HG03575 (cell line): ENCODE measurements around the gene C16orf96.

ENCODE experiments used
- ATAC-seq: cut with Tn5 transposase; IDR thresholded peaks from one replicate; pipeline ENCODE4 v1.9.1; 2021; ENCODE audit not compliant: unreplicated experiment, insufficient number of reproducible peaks, low FRiP score; ENCODE audit errors: extremely low read depth

C16orf96 gene

GRCh38 chr16:4631444-4631843 lies 75.3 kb downstream of the C16orf96 start:
- ATAC-seq: no peak

GRCh38 chr16:4633910-4634635 lies 77.9 kb downstream of the C16orf96 start:
- no peak for ATAC-seq

GRCh38 chr16:4634768-4635167 lies 78.6 kb downstream of the C16orf96 start:
- no peak for ATAC-seq

GRCh38 chr16:4636196-4636595 lies 80.1 kb downstream of the C16orf96 start:
- ATAC-seq: no peak

GRCh38 chr16:4637501-4638166 lies 81.5 kb downstream of the C16orf96 start:
- ATAC-seq: no peak

GRCh38 chr16:4639899-4640509 lies 83.9 kb downstream of the C16orf96 start:
- ATAC-seq: no peak

DNA sequence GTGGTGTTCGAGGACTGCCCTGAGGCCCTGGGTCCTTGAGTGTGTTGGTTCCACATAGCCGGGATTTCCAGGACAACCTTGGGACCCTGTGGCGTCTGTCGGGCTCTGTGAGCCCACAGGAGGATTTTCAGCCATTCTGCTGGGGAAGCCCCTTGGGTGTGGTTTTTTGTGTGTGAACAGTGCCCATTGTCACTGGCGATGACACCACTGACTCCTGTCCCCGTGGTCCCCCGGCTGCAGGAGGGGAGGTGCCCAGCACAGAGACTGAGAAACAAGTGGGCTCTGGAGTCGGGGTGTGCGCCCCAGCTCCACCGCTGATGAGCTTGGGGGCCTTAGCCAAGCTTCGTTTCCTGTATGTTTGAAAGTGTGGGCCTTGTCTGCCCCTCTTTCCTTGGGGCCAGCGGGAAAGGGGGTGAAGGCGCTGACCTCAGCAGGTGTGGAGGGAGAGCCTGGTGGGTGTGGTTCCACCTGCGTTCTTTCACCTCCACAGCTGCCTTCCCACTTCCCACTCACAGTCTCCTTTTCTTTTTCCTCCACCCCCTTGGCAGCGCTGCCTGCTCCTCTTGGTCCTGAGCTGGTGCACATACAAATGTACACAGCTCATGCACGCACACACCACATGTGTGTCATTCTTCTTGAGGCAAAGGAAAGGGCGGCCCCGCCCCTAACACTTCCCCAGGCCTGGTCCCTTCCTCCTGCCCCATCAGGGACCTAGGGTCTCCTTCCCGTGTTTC lies 84.6 kb downstream of the C16orf96 start:
- no peak for ATAC-seq

- no peak for ATAC-seq
Observed at GRCh38 chr16:4641306-4641687, 85.2 kb downstream of the C16orf96 start.

DNA sequence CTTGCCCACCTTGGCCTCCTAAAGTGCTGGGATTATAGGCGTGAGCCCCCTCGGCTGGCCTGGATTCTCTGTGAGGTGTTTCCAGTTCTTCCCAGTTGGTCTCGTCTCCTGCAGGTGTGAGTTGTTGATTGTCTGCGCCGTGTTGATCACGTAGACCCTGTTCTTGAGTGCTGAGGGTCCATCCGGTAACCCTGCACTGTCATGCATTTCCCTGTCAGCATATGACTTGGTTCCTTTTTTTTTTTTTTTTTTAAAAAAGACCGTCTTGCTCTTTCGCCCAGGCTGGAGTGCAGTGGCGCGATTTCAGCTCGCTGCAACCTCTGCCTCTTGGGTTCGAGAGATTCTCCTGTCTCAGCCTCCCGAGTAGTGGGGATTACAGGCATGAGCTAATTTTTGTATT lies 85.8 kb downstream of the C16orf96 start:
- ATAC-seq: no peak

DNA sequence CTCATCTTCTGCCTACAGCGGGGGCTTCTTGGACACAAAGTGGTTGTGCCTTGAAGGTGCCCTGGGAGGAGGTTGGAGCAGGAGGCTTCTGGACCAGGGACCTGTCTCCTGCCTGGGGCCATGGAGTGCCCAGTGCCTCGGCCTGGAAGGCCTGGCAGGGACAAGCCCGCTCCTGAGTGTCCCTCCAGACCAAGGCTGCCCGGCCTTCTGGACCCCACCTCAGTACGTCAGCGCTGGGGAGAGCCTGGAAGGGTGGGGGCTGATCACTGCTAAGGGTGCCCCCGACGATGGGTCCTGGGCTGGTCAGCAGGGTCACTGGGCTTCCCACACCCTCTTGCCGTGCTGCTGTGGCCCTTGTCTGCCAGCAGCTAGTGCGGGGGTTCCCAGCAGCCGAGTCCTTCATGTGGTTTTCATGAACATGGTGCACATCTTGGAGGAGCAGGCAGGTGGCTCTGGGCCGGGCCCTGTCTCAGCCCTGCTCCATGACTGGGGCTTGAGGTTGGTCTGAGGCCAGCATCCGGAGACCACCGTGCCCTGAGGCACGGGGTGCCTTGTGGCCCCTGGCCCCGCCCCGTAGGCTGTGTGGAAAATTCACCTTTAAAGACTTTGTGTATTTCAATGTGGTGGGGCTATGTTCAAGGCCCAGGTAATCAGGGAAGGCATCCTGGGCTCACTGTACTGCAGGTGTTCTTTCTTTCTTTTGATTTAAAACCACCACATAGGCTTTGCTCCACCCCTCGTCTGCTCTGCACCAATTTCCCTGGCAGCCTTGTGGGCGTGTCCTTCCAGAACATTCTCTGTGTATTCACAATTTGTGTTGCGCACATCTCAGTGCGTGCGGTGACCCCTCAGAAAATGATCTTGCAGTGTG lies 90.9 kb downstream of the C16orf96 start:
- no peak for ATAC-seq

GRCh38 chr16:4647644-4647980 lies 91.5 kb downstream of the C16orf96 start:
- no peak for ATAC-seq

DNA sequence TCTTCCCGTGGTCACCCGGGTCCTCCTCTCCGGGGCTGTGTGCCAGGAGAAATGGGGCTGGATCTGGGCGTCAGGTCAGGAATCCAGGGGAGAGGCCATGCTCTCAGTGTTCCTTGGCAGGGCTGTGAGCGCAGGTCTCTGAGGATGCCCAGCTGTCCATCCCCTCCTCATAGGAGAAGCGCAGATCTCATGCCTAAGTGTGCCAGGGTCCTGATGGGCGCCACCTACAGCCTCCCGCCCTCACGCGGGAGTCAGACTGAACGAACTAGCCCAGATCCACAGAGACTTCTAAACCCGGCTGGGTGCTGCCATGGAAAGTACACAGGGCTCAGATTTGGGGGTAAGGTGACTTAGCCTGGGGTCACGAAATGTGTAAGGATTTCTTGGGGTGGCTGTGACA lies 92.8 kb downstream of the C16orf96 start:
- no peak for ATAC-seq

DNA sequence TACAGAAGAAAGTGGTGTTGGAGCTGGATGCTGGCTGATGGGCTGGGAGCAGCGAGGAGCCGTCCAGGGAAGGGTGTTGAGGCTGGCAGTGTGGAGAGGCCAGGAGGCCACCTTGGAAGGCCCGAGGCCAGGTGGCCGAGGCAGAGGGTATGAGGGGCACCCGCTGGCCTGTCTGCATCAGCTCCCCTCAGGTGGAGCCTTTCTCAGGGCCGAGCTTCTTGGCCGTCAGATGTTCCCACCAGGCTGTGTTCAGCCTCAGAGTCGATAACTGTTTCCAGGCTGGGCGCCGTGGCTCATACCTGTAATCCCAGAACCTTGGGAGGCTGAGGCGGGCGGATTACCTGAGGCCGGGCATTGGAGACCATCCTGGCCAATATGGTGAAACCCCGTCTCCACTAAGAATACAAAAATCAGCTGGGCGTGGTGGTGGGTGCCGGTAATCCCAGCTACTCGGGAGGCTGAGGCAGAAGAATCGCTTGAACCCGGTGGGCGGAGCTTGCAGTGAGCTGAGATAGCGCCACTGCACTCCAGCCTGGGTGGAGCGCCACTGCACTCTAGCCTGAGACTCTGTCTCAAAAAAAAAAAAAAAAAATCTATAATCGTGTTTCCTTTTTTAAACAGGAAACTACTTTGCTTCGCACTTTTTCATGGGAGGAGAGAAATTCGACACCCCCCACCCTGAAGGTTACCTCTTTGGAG lies 93.8 kb downstream of the C16orf96 start:
- no peak for ATAC-seq
